HG02763 (cell line): ENCODE measurements around the gene RASGRP4.

Experiments
- ATAC-seq: cut with Tn5 transposase; IDR thresholded peaks from one replicate; pipeline ENCODE4 v1.9.1; 2021; ENCODE audit warnings: mild to moderate bottlenecking, moderate library complexity; ENCODE audit not compliant: unreplicated experiment

The RASGRP4 gene

DNA sequence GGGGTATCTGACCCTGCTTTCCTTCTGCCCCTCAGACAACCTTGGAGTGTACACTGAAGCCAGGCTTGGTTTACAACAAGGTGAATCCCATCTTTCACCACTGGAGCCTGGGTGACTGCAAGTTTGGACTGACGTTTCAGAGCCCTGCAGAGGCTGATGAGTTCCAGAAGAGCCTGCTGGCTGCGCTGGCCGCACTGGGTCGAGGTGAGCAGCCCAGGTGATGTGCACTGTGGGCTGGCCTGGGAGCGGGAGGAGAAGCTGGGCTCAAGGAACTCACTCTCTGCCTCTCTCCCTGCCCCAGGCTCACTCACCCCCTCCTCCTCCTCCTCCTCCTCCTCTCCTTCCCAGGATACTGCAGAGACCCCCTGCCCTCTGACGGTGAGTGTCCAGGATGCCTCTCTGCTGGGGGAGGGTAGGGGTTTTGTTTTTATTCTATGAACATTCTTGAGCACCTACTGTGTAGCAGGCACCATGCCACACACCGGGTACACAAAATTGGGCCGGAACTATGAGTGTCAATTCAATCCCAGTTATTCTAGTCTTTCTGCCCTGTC is 34.0 kb downstream of the RASGRP4 start:
- ATAC-seq = no peak

DNA sequence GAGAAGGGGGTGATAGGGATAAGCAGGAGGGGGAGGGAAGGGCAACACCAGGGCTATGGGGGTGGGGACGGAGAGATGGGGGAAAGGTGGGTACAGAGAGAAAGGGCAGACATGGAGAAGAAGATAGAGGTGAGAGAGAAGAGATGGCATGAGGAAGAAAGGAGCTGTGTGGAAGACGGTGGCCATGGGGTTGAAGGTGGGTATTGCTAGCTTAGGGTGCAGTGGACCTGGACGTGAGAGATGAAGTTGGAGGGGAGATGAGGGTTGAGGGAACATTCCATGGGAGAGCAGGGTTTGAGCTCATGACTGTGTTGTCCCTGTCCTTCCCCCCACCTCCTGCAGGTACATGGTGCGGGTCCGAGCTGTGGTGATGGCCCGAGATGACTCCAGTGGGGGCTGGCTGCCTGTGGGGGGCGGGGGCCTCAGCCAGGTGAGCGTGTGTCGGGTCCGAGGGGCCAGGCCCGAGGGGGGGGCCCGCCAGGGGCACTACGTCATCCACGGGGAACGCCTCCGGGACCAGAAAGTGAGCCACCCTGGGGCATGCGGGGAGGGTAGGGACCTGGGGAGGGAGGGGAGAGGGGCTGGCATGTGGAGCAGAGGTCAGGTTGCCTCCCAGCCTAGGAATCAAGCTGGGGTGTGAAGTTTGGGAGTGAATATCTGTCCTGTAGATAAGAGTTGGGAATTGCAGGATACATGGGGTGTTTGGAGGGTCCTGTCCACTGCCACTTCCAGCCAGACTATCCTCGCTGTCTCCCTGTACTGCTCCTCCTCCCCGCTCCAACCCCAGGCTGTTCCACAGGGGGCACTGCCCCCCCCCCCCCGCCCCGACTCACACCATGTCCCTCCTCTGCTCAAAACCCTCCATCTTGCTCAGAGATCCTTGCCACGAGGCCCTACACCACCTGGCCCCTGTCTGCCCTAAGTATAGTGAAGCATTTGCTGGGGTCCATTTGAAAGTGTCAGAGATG is 35.8 kb downstream of the RASGRP4 start:
- no peak for ATAC-seq

DNA sequence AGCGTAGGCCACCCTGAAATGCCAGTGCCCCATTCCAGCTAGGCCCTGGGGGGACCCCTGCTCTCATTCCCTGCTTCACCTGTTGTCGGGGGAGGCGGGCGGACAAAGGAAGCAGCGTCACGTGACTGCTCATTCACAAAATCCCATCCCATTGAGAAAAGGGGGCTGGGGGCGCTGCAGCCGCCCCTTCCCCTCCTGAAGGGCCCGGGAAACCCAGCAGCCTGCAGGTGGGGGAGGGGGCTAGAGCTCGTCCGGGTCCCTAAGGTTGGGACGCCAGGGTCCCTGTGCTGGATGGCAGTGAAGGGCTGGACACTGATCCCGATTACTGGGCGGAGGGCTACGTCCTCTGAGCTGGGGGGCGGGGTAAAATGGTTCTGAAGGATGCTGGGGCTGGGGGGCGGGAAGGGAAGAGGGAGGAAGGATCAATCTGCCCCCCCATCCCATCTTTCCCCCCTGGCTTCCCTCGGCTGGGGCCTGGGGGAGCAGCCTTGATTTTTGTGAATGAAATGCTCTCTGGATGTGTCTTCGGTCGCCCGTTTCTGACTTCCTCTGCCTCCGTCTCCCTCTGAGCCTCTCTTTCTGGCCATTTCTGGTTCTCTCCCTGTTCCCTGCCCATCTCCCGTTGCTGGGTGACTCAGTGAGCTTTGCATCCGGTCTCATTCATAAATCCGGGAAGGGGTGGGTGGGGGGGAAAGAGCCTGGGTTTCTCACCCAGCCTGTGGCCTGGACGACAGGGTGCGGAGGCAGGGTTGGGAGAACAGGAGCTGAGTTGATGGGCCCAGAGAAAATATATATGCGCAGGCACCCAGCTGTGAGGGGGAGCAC is 36.7 kb downstream of the RASGRP4 start:
- ATAC-seq = no peak

DNA sequence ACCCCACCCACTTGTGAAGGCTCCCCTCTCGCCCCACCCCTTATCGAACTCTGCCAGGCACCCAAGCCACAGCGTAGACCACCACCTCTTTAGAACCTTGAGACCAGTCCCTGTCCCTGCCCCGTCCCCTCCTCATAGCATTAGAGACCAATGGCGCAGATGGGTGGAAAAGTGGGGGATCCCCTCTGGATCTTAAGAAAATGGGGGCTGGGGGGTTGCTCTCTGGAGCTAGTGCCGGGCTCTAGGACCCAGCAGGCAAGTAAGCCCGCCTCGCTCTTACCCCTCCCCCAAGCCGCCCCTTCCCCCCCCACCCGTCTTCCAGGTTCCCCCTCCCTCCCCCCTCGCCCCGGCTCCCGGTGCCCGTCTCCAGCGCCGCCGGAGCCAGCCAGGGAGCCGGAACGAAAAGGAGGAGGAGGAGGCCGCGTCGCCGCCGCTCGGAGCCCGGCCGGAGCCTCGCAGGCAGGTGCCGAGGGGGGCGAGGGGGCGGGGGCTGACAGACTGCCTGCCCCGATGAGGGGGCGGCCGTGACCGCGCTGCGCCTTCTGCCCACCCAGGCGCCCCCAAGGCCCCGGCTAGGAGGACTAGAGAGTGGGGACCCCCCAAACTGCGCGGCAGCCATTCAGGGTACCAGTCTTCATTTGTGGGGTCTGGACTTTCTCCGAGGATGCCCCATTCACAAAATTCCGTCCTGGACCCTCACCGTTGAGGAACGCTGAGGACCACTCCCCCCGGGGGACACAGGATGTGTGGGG is 37.5 kb downstream of the RASGRP4 start, which contains the start of gene SPRED3:
TSS of gene SPRED3 (plus strand) at position 349 of the 752 bp plus-strand sequence. CDS start 1,606 bp downstream, outside the sequence.
- ATAC-seq = no peak

DNA sequence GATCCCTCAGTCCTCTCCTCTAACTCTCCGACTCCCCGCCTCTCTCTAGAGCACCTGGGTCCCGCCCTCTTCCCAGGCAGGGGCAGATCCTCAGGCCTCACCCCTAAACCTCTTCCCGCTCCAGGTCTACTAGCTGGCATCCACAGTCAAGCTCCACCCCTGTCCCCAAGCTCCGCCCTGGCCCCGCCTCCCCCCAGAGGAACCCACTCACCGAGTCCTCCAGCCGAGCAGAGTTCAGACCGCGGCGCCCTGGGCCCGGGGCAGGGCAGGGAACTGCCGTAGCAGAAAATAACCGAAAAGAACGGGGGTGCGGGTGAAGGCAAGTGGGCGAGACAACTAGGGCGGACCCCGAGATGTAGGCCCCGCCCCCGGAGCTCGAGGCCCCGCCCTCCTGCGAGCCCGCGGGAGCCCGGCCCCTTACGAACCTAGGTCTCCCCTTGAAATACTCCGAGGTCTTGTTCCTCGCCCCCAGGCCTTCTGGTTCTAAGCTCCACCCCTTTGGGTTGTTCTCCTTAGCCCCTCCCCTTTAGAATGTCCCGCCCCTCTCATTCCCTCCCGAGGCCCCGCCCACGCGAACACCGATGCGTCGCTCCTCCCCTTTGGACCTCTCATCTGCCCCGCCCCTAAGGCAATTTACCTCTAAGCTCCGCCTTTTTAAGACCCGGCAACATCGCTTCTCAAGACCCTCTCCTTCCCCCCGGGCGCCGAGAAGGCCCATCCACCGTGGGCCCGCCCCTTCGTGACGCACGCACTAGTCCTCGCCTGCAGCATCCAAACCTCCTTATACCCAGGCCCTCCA is 38.3 kb downstream of the RASGRP4 start, which contains the start of gene GGN:
TSS of gene GGN (minus strand) at position 485 of the 799 bp plus-strand sequence. CDS start 773 bp downstream, outside the sequence.
- ATAC-seq = no peak

DNA sequence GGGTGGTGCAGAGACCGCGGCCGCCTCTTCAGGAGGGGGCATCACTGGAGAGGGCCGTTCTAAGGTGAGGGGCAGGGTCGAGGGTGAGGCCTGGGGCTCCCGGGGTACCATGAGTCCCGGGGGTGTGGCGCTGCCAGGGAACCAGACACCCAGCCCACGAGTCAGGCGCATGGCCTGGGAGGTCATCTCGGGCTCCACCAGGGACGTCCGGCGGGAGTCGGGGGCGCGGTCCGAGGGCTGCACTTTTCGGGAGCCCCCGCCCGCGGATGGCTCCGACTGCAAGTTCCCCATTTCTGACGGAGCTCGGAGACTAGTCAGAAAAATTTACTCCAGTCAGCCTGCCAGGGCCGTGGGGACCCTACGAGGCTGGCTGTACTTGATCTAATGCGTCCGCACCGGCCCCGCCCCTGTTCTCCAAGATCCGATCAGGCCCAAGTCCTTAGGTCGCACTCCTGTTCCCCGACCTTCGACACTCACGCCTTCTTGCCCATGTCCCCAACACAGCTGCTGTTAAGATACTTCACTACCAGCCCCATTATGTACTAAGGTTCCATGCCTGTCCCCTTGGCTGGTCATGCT is 39.0 kb downstream of the RASGRP4 start:
- ATAC-seq = no peak

DNA sequence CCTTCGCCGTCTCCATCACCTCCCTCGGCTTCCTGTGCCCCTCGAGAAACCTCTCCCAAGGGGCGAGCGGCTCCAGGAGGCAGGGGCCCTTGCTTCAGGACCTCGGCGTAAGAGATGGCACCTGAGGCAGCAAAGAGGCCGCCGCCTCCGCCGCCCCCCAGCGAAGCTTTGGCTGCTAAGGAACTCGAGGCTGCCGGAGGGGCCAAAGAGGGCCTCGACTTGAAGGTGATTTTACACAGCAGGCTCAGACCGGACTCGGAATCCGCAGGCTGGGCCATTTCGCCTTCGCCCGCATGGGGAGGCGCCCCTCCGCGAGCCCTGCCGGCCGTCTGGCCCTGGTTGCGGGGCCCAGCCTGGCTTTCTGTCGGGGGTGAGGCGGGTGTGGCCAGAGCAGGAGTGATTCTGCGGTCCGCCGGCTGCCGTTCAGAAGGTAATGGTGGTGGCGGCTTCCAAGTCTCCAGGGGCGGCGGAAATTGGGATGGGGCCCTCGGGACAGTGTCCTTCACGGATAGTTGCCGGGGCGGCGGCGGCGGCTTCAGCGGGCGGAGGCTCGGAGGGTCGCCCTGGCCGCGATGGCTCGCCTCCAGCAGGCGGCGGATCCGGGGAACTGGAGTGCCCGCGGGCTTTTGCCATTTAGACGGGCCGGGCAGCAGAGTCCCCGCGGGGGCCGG is 39.6 kb downstream of the RASGRP4 start:
- ATAC-seq = no peak

DNA sequence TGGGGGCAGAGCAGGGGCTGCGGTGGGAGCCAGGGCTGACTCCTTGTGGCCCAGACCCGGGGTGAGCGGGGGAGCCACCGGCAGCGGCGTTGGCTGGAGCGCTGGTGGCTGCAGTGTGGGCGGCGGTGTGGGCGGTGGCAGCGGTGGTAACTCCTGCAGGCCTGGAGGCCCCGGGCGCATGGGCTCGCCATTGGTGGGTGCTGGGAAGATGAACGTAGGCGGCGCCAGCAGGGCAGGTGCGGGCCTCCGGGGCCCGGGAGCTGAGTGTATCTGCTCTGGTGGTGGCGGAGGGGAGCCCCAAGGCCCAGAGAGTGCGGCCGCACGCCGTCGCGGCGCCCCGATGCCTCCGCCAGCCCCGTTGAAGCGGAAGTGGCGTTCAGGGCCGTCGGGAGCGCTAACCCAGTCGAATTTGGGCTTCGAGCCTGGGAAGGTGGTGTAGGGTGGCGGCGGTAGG is 40.2 kb downstream of the RASGRP4 start:
- no peak for ATAC-seq

DNA sequence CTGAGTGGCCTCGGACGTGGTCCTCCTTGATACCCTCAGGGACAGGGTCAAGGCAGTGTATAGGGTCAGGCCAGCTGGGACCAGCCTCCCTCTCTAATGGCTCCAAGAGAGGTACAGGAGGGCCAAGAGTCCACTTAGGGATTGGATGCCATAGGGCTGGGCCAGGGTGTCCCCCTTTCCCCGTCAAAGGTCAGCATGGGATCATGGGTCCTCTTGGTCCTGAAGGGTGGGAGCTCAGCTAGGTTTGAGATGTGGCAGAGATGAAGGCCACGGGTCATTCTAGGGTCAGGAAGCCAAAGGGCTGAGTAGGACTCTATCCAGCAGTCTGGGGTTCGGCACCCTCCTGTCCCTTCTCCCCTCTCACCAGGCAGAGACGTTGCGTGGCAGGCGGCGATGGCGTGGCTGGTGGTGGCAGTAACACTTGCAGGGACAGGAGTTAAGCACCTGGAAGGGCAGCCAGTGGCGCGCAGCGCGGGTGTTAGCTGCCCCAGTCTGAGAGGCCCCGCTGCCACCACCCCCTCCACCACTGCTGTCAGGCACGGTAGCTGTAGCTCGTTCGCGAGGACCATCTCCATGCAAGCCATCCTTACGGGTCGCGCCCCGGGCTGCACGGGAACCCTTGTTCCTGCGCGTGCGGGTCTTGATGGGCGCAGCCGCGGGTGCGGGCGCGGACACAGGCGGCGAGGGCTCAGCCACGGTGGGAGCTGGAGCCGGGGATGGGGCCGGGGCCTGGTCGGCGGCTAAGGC is 40.8 kb downstream of the RASGRP4 start:
- ATAC-seq = no peak

DNA sequence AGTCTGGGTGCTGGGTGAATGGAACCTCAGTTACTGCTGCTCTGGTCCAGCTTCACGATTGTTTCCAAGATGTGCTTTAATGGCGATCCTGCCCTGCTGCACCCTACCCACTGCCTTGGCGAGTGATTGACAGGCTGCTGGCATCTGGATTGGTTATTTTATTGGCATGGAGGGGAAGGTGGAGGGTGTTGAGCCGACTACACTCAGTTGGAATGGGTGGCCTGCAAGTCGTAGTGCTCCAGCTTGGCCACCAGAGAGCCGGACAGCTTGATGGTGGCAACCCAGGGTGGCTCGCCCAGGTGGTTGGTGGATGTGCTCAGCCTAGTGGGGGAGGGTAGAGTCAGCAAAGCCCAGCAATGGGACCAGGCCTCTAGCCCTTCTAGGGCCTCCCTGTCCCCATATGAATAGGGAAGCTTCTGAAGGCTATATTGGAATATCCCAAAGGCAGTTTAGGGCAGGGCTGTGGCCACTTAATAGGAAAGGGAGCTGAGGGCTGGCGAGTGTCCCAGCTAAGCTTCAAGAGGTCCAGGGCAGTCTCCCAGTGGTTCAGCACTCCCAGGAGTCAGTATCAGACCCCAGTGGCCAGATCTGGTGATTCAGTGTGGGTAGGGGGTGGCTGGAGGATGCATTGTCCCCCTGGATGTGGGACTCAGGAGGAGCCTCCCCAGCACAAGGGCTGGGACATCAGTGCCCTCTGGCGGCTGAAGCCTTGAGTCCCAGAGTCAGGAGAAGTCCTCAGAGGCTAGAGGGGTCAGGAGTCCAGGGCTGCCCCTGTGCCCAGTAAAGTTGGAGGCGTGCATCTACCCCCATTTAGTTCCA is 41.6 kb downstream of the RASGRP4 start:
- ATAC-seq = no peak

DNA sequence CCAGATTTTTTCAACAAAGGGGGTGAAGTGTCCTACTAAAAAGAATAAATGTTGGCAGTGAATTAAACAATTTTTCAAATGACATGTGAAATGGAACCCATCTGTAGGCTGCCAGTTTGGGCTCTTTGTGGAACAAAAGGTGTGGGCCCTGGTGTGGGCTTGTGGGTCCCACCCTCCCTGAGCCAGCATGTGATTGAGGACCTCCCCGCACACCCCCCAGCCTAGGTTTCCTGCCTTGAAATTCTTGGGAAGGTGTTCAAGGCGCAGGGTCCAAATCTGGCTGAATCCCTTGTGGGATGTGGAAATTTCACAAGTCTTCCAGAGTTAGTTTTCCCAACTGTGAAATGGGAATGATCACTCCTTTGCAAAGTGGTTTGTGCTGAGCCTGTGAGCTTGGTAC is 42.3 kb downstream of the RASGRP4 start:
- no peak for ATAC-seq

DNA sequence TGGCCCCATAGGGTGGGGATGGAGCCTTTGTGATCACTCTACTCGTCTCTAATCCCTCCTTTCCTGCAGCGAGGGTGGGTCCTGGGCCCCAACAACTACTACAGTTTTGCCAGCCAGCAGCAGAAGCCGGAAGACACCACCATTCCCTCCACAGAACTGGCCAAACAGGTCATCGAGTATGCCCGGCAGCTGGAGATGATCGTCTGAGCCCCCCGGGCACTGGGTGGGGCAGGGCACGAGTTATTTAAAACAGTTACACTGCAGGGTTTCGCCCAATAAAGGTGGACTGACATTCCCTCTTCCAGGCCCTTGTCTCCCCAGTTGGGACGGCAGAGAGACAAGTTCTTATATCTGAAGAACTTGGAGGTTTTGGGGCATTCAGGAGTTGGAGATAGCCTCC is 42.8 kb downstream of the RASGRP4 start:
- ATAC-seq = no peak

DNA sequence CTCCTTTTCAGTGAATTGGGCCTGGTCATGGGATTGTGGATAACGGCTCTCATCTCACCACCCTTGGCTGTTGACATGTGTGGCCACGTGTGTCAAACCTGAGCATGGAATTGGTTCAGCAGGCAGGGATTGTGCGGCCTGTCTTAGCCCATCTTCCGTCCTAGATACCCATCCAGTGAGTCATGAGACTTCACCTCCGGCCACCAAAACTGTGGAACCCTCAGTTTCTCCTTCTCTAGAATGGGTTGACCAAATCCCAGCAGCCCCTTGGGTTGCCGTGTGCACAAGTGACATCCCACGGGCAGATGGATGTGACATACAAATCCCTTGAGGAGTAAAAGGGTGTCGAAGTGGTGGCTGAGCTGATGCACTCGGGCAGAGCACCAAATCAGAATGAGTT is 44.9 kb downstream of the RASGRP4 start:
- ATAC-seq = no peak

DNA sequence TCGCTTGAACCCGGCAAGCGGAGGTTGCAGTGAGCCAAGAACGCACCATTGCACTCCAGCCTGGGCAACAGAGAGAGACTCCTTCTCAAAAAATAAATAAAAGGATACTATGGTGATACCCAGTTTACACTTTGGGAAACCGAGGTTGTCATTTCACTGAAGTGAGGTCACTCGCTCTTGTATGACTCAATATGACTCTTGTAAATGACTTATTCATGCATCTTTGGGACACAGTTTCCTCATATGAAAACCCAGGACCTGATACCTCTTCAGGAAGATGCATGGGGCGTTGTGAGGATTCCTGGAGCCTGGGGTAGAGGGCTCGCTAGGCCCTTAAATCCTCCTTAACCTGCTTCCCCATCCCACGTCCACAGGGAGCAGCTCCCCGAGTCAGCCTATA is 47.2 kb downstream of the RASGRP4 start:
- ATAC-seq = no peak

DNA sequence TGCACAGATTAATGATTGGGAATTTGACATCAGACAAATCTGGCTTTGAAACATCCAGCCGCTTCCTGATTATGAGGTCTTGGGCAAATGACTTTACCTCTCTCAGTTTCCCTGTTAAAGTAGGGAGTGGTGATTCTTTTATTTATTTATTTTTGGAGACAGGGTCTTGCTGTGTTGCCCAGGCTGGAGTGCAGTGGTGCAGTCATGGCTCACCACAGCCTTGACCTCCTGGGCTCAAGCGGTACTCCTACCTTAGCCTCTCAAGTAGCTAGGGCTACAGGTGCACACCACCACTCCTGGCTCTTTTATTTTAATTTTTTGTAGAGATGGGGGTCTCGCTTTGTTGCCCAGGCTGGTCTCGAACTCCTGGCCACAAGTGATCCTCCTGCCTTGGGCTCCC is 49.0 kb downstream of the RASGRP4 start:
- no peak for ATAC-seq

DNA sequence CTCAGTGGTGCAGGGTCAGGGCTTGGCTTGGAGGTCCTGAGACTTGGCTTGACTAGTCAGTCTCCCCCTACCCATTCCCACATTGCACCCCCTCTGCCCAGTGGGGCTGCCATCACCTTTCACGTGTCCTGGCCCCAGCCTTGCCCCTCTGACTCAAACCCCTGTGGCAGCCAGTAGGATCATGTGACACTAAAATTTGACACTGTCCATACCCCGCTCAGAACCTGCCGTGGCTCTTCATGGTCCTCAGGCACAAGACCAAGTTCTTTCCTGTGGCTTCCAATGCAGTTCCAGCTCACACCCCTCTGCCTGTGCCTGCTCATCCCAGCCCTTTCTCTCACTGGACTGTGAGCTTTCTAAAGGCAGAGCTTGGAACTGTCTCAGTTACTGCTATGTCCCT is 49.4 kb downstream of the RASGRP4 start:
- no peak for ATAC-seq

DNA sequence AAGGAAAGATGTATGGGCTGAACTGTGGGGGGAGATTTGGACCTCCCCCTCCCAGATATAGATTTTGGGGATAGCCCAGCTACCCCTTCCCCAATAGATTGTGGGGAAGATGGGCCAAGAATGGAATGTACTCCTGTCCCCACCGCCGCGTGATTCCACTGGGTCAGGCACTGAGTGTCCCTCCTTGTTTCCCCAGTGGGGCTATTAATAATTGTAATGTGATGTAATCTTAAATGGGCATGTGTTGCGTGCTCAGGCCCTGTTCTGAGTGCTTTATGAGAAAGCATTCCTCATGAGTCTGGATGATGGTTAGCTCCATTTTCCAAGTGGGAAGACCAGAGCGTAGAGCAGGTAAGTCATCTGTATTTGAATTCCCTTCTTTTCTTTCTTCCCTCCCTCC is 50.3 kb downstream of the RASGRP4 start:
- ATAC-seq = no peak
